DND-41 (cell line): ENCODE measurements around the gene GSAP.

Experiments
- CTCF ChIP-seq: IDR thresholded peaks from 2 replicates; pipeline ENCODE4 v1.5.1; 2012; ENCODE audit warnings: borderline replicate concordance, low read length, moderate library complexity, mild to moderate bottlenecking; ENCODE audit not compliant: poor library complexity, severe bottlenecking; ENCODE audit errors: extremely low read depth
- EZH2 ChIP-seq: IDR thresholded peaks from 3 replicates; pipeline ENCODE4 v1.6.1; 2012; ENCODE audit warnings: borderline replicate concordance, low read depth, mild to moderate bottlenecking, moderate library complexity, low read length, inconsistent platforms; ENCODE audit not compliant: severe bottlenecking

GRCh38 chr7:77406421-77406820 is 9.7 kb downstream of the GSAP start:
- TF ChIP-seq CTCF = no peak
- TF ChIP-seq EZH2 = no peak
